Fibroblast of lung (primary cell): ENCODE measurements around the gene SNAP29. TPM values are rescaled to one million over a fixed set of nuclear protein-coding genes. Genes with fewer than 3 reads are reported as not detected.
"Not testable (repeated sequence)": the region's sequence is repeated elsewhere in the genome, so short reads cannot be mapped to it uniquely, and the experiment has no call there.

ENCODE experiments used
- DNase-seq, 2 donors: peaks; one replicate each; pipeline versions ENCODE4 v3.0.0 to v3.0.0-alpha.2; 2010; ENCODE audit warnings: low read depth in 2 of 2
- H2AFZ ChIP-seq: 2 replicates; pipeline ENCODE4 v1.5.1; 2012; ENCODE audit warnings: low read length, control low read depth, inconsistent platforms
- H3K27ac ChIP-seq: 2 replicates; pipeline ENCODE4 v1.5.1; 2011; ENCODE audit warnings: low read length, control low read depth; ENCODE audit not compliant: insufficient read depth
- H3K27me3 ChIP-seq: 2 replicates; pipeline ENCODE4 v1.5.1; 2011; ENCODE audit warnings: mild to moderate bottlenecking, low read length; ENCODE audit not compliant: control insufficient read depth, insufficient read depth
- H3K36me3 ChIP-seq: 2 replicates; pipeline ENCODE4 v1.5.1; 2011; ENCODE audit warnings: low read length; ENCODE audit not compliant: control insufficient read depth, insufficient read depth
- H3K4me1 ChIP-seq: 2 replicates; pipeline ENCODE4 v1.5.1; 2011; ENCODE audit warnings: low read length; ENCODE audit not compliant: control insufficient read depth, insufficient read depth; ENCODE audit errors: extremely low read depth
- H3K4me2 ChIP-seq: 2 replicates; pipeline ENCODE4 v1.5.1; 2011; ENCODE audit warnings: low read length, control low read depth; ENCODE audit not compliant: insufficient read depth; ENCODE audit errors: extremely low read depth
- H3K4me3 ChIP-seq, 4 experiments: fragments of 200-600 bp in 1 of 4; sonication (generic) in 1 of 4; replicated peaks in 1 of 4; 2 replicates each; pipeline ENCODE4 v1.5.1; 2011 to 2016; ENCODE audit warnings: low read length in 4 of 4, low read depth in 3 of 4, mild to moderate bottlenecking in 3 of 4, control low read depth in 2 of 4, inconsistent platforms in 1 of 4, mixed read lengths in 1 of 4; ENCODE audit not compliant: insufficient read depth in 1 of 4; ENCODE audit errors: control extremely low read depth in 1 of 4
- H3K79me2 ChIP-seq: 2 replicates; pipeline ENCODE4 v1.5.1; 2012; ENCODE audit warnings: mild to moderate bottlenecking, low read length, inconsistent platforms; ENCODE audit not compliant: control insufficient read depth, insufficient read depth
- H3K9ac ChIP-seq: 2 replicates; pipeline ENCODE4 v1.5.1; 2011; ENCODE audit warnings: mild to moderate bottlenecking, low read length, control low read depth; ENCODE audit not compliant: insufficient read depth
- H3K9me3 ChIP-seq: 2 replicates; pipeline ENCODE4 v1.5.1; 2012; ENCODE audit warnings: low read depth, low read length; ENCODE audit not compliant: control insufficient read depth, insufficient read depth
- H4K20me1 ChIP-seq: 2 replicates; pipeline ENCODE4 v1.5.1; 2011; ENCODE audit warnings: low read length; ENCODE audit not compliant: control insufficient read depth, insufficient read depth; ENCODE audit errors: extremely low read depth
- EZH2 ChIP-seq: IDR thresholded peaks from 2 replicates; pipeline ENCODE4 v1.5.1; 2012; ENCODE audit warnings: low read length, control low read depth, mild to moderate bottlenecking; ENCODE audit errors: missing control alignments
- polyA plus RNA-seq, 2 donors: library from polyadenylated mRNA; depleted of rRNA in 1 of 2; stranded (reverse) in 1 of 2; unstranded in 1 of 2; fragments of >200 nt; gene quantifications; 2 replicates each; pipeline ENCODE4 v1.2.1, GENCODE V29; 2011 to 2012; ENCODE audit warnings: missing spikeins in 1 of 2
- total RNA-seq: library from RNA; depleted of rRNA; stranded (reverse); fragments of >200 nt; gene quantifications from 2 replicates; pipeline ENCODE4 v1.2.1, GENCODE V29; 2014
- TF ChIP-seq, protein P1 (sequence below), 2 donors: IDR thresholded peaks in 1 of 2; conservative IDR thresholded peaks in 1 of 2; 1 replicate in 1 of 2; 2 replicates in 1 of 2; pipeline ENCODE4 v1.5.1; 2011 to 2012; ENCODE audit warnings: low read length in 2 of 2, control low read depth in 1 of 2, inconsistent platforms in 1 of 2, low read depth in 1 of 2, mild to moderate bottlenecking in 1 of 2

SNAP29 gene
- total and polyA plus RNA-seq, 2 donors (not counting 1 experiment from before 2014, with no cell fraction given) = 10.6 to 36.1 TPM

DNA sequence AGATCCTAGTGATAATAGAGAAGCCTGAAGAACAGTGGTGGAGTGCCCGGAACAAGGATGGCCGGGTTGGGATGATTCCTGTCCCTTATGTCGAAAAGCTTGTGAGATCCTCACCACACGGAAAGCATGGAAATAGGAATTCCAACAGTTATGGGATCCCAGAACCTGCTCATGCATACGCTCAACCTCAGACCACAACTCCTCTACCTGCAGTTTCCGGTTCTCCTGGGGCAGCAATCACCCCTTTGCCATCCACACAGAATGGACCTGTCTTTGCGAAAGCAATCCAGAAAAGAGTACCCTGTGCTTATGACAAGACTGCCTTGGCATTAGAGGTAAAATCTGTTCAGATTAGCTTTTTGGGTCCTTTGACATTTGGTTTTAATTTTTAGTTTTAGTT is 75.1 kb downstream of the SNAP29 start:
- no peak for DNase-seq
- Histone ChIP-seq H3K4me1 (no peaks in the 10 kb centered on the region), H3K4me2 (no peak overlapping the region), H3K9me3 (no peaks in the 10 kb centered on the region), H3K79me2 (peaks cover 85% of the 10 kb centered on the region), H3K36me3 (peaks cover 5% of the 10 kb centered on the region), H3K27ac (no peak overlapping the region), H2AFZ (no peak overlapping the region), H3K4me3 (no peak overlapping the region), H3K9ac (no peak overlapping the region), H3K27me3 (no peaks in the 10 kb centered on the region), H4K20me1 (peaks cover 3% of the 10 kb centered on the region)
- no peak for TF ChIP-seq EZH2
- TF ChIP-seq, protein P1, sequence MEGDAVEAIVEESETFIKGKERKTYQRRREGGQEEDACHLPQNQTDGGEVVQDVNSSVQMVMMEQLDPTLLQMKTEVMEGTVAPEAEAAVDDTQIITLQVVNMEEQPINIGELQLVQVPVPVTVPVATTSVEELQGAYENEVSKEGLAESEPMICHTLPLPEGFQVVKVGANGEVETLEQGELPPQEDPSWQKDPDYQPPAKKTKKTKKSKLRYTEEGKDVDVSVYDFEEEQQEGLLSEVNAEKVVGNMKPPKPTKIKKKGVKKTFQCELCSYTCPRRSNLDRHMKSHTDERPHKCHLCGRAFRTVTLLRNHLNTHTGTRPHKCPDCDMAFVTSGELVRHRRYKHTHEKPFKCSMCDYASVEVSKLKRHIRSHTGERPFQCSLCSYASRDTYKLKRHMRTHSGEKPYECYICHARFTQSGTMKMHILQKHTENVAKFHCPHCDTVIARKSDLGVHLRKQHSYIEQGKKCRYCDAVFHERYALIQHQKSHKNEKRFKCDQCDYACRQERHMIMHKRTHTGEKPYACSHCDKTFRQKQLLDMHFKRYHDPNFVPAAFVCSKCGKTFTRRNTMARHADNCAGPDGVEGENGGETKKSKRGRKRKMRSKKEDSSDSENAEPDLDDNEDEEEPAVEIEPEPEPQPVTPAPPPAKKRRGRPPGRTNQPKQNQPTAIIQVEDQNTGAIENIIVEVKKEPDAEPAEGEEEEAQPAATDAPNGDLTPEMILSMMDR (conservative IDR thresholded peaks at IDR 0.05 in 1 of 2, IDR thresholded peaks at IDR 0.05 in 1 of 2; ENCODE audit: low read depth in 1 of 2, low read length in 2 of 2) = no peak

DNA sequence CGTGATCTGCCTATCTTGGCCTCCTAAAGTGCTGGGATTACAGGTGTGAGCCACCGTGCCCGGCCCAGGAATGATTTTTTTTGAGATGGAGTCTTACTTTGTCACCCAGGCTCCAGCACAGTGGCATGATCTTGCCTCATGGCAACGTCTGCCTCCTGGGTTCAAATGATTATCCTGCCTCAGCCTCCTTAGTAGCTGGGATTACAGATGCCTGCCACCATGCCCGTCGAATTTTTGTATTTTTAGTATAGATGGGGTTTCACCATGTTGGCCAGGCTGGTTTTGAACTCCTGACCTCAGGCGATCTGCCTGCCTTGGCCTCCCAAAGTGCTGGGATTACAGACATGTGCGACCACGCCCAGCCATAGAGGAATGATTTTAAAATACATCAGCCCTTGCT is 76.2 kb downstream of the SNAP29 start:
- not testable (repeated sequence) for H4K20me1 ChIP-seq

DNA sequence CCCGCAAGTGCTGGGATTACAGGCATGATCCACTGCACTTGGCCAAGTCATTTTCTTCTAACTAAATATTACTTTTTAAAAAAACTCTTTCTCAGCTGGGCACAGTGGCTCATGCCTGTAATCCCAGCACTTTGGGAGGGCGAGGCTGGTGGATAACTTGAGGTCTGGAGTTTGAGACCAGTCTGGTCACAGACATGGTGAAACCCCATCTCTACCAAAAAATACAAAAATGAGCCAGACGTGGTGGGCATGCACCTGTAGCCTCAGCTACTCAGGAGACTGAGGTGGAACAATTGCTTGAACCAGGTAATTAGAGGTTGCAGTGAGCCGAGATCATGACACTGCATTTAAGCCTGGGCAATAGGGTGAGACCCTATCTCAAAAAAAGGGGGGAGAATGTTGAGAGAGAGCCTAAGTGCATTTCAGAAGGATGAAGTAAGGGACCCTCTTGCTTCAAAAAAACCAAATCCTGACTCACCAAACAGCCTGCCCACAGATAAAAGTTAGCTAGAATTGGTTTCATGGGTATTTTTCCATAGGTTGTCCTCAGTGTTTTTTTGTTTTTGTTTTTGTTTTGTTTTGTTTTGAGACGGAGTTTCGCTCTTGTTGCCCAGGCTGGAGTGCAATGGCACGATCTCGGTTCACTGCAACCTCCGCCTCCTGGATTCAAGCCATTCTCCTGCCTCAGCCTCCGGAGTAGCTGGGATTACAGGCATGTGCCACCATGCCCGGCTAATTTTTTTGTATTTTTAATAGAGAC is 77.2 kb downstream of the SNAP29 start:
- not testable (repeated sequence) for H3K4me2 ChIP-seq, H3K9me3 ChIP-seq, H3K9ac ChIP-seq, H4K20me1 ChIP-seq, H3K4me1 ChIP-seq, DNase-seq, H3K27me3 ChIP-seq, H3K36me3 ChIP-seq, H2AFZ ChIP-seq, H3K27ac ChIP-seq, H3K4me3 ChIP-seq
- peaks cover 90% of the 10 kb centered on the region for H3K79me2 ChIP-seq

More for the DNA sequence above, 76.2 kb downstream of the SNAP29 start:
- H3K27me3 ChIP-seq, DNase-seq, H3K4me2 ChIP-seq, H3K9me3 ChIP-seq, H3K4me1 ChIP-seq, H3K36me3 ChIP-seq, H3K9ac ChIP-seq, H3K4me3 ChIP-seq, H2AFZ ChIP-seq, H3K27ac ChIP-seq: not testable (repeated sequence)
- H3K79me2 ChIP-seq = peaks cover 88% of the 10 kb centered on the region

DNA sequence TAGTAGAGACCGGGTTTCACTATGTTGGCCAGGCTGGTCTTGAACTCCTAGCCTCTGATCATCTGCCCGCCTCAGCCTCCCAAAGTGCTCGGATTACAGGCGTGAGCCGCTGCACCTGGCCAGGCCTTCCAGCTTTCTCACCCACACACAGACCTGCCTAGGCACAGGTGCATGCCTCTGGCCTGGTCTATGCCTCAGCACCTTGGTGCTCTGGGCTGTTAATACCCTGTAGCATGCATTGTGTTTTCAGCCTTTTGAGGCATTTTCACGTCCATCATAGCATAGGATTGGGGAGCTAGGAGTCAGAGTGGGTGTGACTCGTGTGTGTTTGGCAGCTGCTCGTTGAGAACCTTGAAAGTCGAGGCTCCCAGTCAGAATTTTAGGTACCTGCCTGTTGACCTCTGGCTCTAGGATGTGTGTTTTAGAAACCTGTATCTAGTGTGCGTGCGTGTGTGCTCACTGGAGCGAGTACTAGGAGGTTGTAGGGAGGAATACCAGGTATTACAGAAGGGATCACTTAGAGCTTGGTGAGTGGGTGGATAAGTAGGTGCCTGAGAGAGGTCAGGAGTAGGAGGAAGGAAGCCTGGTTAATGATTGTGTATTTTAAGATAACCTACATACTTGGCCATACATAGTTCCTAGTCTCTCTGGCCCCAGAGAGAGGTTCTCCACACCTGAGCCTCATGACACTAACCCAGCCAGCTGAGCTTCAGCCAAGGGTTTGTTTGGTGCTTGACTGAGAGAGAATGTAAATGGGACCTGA is 78.4 kb downstream of the SNAP29 start:
- H3K9me3 ChIP-seq = no peaks in the 10 kb centered on the region
- no peak overlapping the region for H3K27ac ChIP-seq
- no peak overlapping the region for H2AFZ ChIP-seq
- H4K20me1 ChIP-seq = peaks cover 5% of the 10 kb centered on the region
- H3K27me3 ChIP-seq = no peaks in the 10 kb centered on the region
- H3K9ac ChIP-seq = no peak overlapping the region
- no peak overlapping the region for H3K4me3 ChIP-seq
- TF ChIP-seq, protein P1 (conservative IDR thresholded peaks at IDR 0.05 in 1 of 2, IDR thresholded peaks at IDR 0.05 in 1 of 2; ENCODE audit: low read depth in 1 of 2, low read length in 2 of 2) = no peak
- TF ChIP-seq EZH2 = no peak
- peaks cover 3% of the 10 kb centered on the region for H3K4me1 ChIP-seq
- H3K36me3 ChIP-seq = peaks cover 5% of the 10 kb centered on the region
- no peak for DNase-seq
- H3K79me2 ChIP-seq = peaks cover 90% of the 10 kb centered on the region
- no peak overlapping the region for H3K4me2 ChIP-seq
